ENCODE results near the gene SAFB2.

DNA sequence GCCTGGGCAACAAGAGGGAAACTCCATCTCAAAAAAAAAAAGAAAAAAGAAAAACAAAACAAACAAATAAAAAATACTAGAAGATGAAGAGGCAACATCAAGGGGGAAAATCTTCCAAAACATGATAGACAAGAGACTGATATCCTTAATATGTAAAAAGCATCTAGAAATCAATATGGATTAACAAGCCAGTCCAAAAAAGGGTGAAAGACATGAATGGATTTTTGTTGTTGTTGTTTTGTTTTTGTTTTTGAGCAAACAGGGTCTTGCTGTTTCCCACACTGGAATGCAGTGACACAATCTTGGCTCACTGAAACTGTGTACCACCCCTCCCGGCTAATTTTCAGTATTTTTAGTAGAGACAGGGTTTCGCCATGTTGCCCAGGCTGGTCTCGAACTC is 50.8 kb downstream of the SAFB2 start:
- TF ChIP-seq, protein P1, sequence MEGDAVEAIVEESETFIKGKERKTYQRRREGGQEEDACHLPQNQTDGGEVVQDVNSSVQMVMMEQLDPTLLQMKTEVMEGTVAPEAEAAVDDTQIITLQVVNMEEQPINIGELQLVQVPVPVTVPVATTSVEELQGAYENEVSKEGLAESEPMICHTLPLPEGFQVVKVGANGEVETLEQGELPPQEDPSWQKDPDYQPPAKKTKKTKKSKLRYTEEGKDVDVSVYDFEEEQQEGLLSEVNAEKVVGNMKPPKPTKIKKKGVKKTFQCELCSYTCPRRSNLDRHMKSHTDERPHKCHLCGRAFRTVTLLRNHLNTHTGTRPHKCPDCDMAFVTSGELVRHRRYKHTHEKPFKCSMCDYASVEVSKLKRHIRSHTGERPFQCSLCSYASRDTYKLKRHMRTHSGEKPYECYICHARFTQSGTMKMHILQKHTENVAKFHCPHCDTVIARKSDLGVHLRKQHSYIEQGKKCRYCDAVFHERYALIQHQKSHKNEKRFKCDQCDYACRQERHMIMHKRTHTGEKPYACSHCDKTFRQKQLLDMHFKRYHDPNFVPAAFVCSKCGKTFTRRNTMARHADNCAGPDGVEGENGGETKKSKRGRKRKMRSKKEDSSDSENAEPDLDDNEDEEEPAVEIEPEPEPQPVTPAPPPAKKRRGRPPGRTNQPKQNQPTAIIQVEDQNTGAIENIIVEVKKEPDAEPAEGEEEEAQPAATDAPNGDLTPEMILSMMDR (conservative IDR thresholded peaks at IDR 0.05), result no peak
- TF ChIP-seq ZFX (IDR thresholded peaks at IDR 0.05), result no peak

Measured in C4-2B (cell line).